WERI-Rb-1 (cell line): Measurements from ENCODE around the gene AP3S1.
"Not testable (repeated sequence)": the region's sequence is repeated elsewhere in the genome, so short reads cannot be mapped to it uniquely, and the experiment has no call there.

ENCODE experiments used
- DNase-seq: peaks from one replicate; pipeline ENCODE4 v3.0.0-alpha.2; 2020
- H3K27ac ChIP-seq: fragments of 250-450 bp; sonication (Bioruptor Pico); 2 replicates; pipeline ENCODE4 v1.5.1; 2020; ENCODE audit warnings: mild to moderate bottlenecking, moderate library complexity
- H3K27me3 ChIP-seq: fragments of 250-450 bp; sonication (Bioruptor Pico); 2 replicates; pipeline ENCODE4 v1.5.1; 2021; ENCODE audit warnings: mild to moderate bottlenecking, low read depth, moderate library complexity; ENCODE audit not compliant: insufficient read depth, severe bottlenecking
- H3K36me3 ChIP-seq: fragments of 250-450 bp; sonication (Bioruptor Pico); 2 replicates; pipeline ENCODE4 v1.5.1; 2020; ENCODE audit warnings: mild to moderate bottlenecking, moderate library complexity
- H3K4me3 ChIP-seq: 2 replicates; pipeline ENCODE4 v1.5.1; 2011; ENCODE audit warnings: low read depth, mild to moderate bottlenecking, control low read depth, low read length
- H3K9me3 ChIP-seq: fragments of 250-450 bp; sonication (Bioruptor Pico); 2 replicates; pipeline ENCODE4 v1.5.1; 2021; ENCODE audit warnings: mild to moderate bottlenecking, moderate library complexity; ENCODE audit not compliant: severe bottlenecking
- TF ChIP-seq, protein P1 (sequence below): IDR thresholded peaks from 2 replicates; pipeline ENCODE4 v1.5.1; 2011; ENCODE audit warnings: low read depth, mild to moderate bottlenecking, control low read depth, inconsistent platforms, low read length

The AP3S1 gene

GRCh38 chr5:115894342-115894741 is 52.6 kb downstream of the AP3S1 start:
- H3K36me3 ChIP-seq, result no peaks in the 10 kb centered on the region

GRCh38 chr5:115895821-115896220 is 54.1 kb downstream of the AP3S1 start:
- Histone ChIP-seq H3K4me3 (no peak overlapping the region), H3K27ac (no peak overlapping the region)
- TF ChIP-seq, protein P1, sequence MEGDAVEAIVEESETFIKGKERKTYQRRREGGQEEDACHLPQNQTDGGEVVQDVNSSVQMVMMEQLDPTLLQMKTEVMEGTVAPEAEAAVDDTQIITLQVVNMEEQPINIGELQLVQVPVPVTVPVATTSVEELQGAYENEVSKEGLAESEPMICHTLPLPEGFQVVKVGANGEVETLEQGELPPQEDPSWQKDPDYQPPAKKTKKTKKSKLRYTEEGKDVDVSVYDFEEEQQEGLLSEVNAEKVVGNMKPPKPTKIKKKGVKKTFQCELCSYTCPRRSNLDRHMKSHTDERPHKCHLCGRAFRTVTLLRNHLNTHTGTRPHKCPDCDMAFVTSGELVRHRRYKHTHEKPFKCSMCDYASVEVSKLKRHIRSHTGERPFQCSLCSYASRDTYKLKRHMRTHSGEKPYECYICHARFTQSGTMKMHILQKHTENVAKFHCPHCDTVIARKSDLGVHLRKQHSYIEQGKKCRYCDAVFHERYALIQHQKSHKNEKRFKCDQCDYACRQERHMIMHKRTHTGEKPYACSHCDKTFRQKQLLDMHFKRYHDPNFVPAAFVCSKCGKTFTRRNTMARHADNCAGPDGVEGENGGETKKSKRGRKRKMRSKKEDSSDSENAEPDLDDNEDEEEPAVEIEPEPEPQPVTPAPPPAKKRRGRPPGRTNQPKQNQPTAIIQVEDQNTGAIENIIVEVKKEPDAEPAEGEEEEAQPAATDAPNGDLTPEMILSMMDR, result no peak

More at GRCh38 chr5:115894342-115894741, 52.6 kb downstream of the AP3S1 start:
- H3K27ac ChIP-seq, result no peak overlapping the region
- no peak overlapping the region for H3K4me3 ChIP-seq
- no peak for DNase-seq
- H3K9me3 ChIP-seq, result no peaks in the 10 kb centered on the region
- TF ChIP-seq, protein P1, result no peak
- no peaks in the 10 kb centered on the region for H3K27me3 ChIP-seq

GRCh38 chr5:115898656-115899055 is 56.9 kb downstream of the AP3S1 start:
- Histone ChIP-seq H3K27me3 (no peaks in the 10 kb centered on the region), H3K36me3 (no peaks in the 10 kb centered on the region), H3K27ac (no peak overlapping the region)

More at GRCh38 chr5:115895821-115896220, 54.1 kb downstream of the AP3S1 start:
- DNase-seq, result no peak
- no peaks in the 10 kb centered on the region for H3K27me3 ChIP-seq
- no peaks in the 10 kb centered on the region for H3K36me3 ChIP-seq
- H3K9me3 ChIP-seq, result no peaks in the 10 kb centered on the region

GRCh38 chr5:115907177-115907576 is 65.4 kb downstream of the AP3S1 start:
- Histone ChIP-seq H3K27me3 (no peaks in the 10 kb centered on the region), H3K36me3 (no peaks in the 10 kb centered on the region), H3K27ac (no peak overlapping the region), H3K9me3 (no peaks in the 10 kb centered on the region), H3K4me3 (no peak overlapping the region)
- no peak for DNase-seq
- TF ChIP-seq, protein P1, result no peak

More at GRCh38 chr5:115898656-115899055, 56.9 kb downstream of the AP3S1 start:
- Histone ChIP-seq H3K4me3 (no peak overlapping the region), H3K9me3 (no peaks in the 10 kb centered on the region)
- no peak for DNase-seq
- TF ChIP-seq, protein P1, result no peak

DNA sequence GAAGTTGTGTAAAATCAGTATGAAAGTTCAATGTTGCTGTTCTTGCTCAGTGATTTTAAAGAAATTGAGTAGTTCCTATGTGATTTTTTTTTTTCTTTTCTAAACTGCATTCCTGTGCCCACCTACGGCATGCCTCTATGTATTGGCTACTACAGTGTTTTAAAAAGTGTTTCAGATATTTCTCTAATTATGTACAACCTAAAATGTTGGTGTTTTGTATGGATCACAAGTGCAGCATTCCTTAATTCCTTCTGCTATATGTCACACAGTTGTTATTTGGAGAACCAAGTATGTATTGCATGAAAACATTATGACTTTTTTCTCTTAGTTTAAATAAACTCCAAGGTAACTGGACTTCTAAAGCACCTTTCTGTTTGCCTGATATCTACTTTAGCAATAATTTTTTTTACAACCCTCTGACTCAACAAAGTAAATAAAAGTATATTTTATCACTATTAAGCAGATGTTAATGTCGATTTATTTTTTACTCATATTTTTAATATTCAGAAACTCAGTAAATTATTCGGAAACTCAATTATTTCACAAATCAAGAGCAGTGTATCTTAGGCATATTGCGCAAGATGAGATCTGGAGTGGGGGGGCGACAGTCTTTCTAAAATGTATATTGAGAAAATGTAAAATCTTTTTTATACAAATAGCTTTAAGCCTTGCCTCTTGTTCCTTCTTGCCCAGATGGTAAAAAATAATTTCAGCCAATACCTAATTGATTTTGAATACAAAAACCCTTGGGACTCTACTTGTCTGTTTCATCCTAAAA is 72.1 kb downstream of the AP3S1 start:
- not testable (repeated sequence) for H3K27ac ChIP-seq, H3K36me3 ChIP-seq, H3K4me3 ChIP-seq, H3K9me3 ChIP-seq, H3K27me3 ChIP-seq, DNase-seq

- DNase-seq, result no peak
- Histone ChIP-seq H3K36me3 (no peaks in the 10 kb centered on the region), H3K4me3 (no peak overlapping the region), H3K27me3 (no peaks in the 10 kb centered on the region), H3K27ac (no peak overlapping the region), H3K9me3 (no peaks in the 10 kb centered on the region)
- TF ChIP-seq, protein P1, result no peak
Measured at GRCh38 chr5:115920171-115920725, 78.5 kb downstream of the AP3S1 start.

GRCh38 chr5:115928578-115929407 is 87.1 kb downstream of the AP3S1 start:
- H3K9me3 ChIP-seq, H3K27me3 ChIP-seq, H3K36me3 ChIP-seq, H3K27ac ChIP-seq, H3K4me3 ChIP-seq, DNase-seq: not testable (repeated sequence)

DNA sequence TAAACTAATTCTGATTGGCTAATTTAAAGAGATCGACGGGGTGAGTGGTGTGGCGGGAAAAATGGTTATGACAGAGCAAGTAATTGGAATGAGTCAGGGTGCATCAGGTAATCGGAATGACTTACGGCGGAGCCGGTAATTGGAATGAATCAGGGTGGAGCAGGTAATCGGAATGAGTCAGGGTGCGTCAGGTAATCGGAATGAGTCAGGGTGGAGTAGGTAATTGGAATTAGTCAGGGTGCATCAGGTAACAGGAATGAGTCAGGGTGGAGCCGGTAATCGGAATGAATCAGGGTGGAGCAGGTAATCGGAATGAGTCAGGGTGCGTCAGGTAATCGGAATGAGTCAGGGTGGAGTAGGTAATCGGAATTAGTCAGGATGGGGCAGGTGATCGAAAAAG is 88.4 kb downstream of the AP3S1 start:
- H3K4me3 ChIP-seq, H3K27me3 ChIP-seq, H3K9me3 ChIP-seq, H3K36me3 ChIP-seq, DNase-seq, H3K27ac ChIP-seq: not testable (repeated sequence)
